ENCODE results near the gene LRRC66. TPM values are rescaled to one million over a fixed set of nuclear protein-coding genes. Genes with fewer than 3 reads are reported as not detected.

Gene LRRC66
- polyA plus RNA-seq, 1 donor from 2014 or later = 0.45 TPM

DNA sequence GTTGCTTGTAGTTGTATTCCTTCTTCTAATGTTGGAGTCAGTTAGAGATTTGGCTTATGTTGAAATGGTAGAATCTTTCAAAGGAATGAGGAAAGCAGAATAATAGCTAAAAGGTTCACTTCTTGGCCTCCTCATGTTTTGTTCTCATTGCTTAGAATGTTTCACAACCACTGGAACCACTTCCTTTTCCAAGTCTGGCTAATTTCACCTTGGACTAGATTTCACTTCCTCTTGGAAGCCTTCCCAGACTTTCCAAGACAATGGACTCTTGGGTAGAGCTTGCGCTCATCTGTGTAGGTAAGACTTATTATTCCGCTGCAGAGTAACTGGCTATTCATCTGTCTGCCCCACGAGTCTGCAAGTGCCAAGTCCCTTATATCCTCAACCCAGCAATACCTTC, 39.2 kb upstream of the LRRC66 start:
- Histone ChIP-seq H4K20me1 (ENCODE audit: insufficient read depth) (no peaks in the 10 kb centered on the region), H3K27ac (ENCODE audit: low read length) (no peak overlapping the region), H3K9me3 (ENCODE audit: low read length) (no peaks in the 10 kb centered on the region), H3K36me3 (ENCODE audit: insufficient read depth, low read length) (no peaks in the 10 kb centered on the region), H3K4me3 (ENCODE audit: low read length) (no peak overlapping the region), H3K9ac (ENCODE audit: low read length) (no peak overlapping the region), H3K79me2 (replicated peaks; ENCODE audit: insufficient read depth, low read length) (no peaks in the 10 kb centered on the region), H3K9me2 (ENCODE audit: insufficient read depth, low read length) (no peaks in the 10 kb centered on the region), H3K27me3 (ENCODE audit: insufficient read depth, low read depth, low read length) (no peaks in the 10 kb centered on the region), H2AFZ (ENCODE audit: low read depth, low read length) (no peak overlapping the region), H3K4me2 (ENCODE audit: low read length) (no peak overlapping the region), H3F3A (ENCODE audit: insufficient read depth, low read length, poor library complexity, severe bottlenecking) (no peaks in the 10 kb centered on the region)
- TF ChIP-seq EP300 (conservative IDR thresholded peaks at IDR 0.05; ENCODE audit: poor library complexity, severe bottlenecking) (no peak), POLR2AphosphoS5 (IDR thresholded peaks at IDR 0.05) (no peak), SMC3 (conservative IDR thresholded peaks at IDR 0.05; ENCODE audit: poor library complexity) (no peak), TAF1 (IDR thresholded peaks at IDR 0.05; ENCODE audit: low read depth) (no peak), EZH2 (IDR thresholded peaks at IDR 0.05; ENCODE audit: borderline replicate concordance, insufficient read depth, low read length, poor library complexity, severe bottlenecking) (no peak), MXI1 (conservative IDR thresholded peaks at IDR 0.05; ENCODE audit: poor library complexity, severe bottlenecking) (no peak), RAD21 (conservative IDR thresholded peaks at IDR 0.05) (no peak)
- TF ChIP-seq, protein P1, sequence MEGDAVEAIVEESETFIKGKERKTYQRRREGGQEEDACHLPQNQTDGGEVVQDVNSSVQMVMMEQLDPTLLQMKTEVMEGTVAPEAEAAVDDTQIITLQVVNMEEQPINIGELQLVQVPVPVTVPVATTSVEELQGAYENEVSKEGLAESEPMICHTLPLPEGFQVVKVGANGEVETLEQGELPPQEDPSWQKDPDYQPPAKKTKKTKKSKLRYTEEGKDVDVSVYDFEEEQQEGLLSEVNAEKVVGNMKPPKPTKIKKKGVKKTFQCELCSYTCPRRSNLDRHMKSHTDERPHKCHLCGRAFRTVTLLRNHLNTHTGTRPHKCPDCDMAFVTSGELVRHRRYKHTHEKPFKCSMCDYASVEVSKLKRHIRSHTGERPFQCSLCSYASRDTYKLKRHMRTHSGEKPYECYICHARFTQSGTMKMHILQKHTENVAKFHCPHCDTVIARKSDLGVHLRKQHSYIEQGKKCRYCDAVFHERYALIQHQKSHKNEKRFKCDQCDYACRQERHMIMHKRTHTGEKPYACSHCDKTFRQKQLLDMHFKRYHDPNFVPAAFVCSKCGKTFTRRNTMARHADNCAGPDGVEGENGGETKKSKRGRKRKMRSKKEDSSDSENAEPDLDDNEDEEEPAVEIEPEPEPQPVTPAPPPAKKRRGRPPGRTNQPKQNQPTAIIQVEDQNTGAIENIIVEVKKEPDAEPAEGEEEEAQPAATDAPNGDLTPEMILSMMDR (IDR thresholded peaks at IDR 0.05; ENCODE audit: poor library complexity, severe bottlenecking) = no peak
- TF ChIP-seq, protein P2, sequence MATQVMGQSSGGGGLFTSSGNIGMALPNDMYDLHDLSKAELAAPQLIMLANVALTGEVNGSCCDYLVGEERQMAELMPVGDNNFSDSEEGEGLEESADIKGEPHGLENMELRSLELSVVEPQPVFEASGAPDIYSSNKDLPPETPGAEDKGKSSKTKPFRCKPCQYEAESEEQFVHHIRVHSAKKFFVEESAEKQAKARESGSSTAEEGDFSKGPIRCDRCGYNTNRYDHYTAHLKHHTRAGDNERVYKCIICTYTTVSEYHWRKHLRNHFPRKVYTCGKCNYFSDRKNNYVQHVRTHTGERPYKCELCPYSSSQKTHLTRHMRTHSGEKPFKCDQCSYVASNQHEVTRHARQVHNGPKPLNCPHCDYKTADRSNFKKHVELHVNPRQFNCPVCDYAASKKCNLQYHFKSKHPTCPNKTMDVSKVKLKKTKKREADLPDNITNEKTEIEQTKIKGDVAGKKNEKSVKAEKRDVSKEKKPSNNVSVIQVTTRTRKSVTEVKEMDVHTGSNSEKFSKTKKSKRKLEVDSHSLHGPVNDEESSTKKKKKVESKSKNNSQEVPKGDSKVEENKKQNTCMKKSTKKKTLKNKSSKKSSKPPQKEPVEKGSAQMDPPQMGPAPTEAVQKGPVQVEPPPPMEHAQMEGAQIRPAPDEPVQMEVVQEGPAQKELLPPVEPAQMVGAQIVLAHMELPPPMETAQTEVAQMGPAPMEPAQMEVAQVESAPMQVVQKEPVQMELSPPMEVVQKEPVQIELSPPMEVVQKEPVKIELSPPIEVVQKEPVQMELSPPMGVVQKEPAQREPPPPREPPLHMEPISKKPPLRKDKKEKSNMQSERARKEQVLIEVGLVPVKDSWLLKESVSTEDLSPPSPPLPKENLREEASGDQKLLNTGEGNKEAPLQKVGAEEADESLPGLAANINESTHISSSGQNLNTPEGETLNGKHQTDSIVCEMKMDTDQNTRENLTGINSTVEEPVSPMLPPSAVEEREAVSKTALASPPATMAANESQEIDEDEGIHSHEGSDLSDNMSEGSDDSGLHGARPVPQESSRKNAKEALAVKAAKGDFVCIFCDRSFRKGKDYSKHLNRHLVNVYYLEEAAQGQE (IDR thresholded peaks at IDR 0.05; ENCODE audit: borderline replicate concordance) = no peak

DNA sequence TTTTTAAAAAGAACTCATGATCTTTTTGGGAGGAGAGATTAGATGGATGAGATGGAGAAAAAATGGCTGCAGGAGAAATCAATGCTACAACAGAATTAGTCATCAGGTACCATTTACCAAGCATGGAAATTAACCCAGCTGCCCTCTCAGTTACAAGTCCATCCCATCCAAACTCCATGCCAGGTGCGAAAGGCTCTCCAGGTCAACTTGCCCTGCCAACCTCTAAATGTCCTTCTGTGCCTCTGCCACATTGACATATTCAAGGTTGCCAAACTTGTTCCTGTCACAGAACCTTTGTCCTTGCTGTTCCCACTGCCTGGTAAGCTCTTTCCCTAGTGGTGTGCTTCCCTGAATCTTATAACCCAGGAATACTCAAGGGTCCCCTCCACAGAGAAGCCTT, 38.1 kb upstream of the LRRC66 start:
- H3K4me3 ChIP-seq (ENCODE audit: low read length) = no peak overlapping the region
- H3K9me3 ChIP-seq (ENCODE audit: low read length) = no peaks in the 10 kb centered on the region
- no peaks in the 10 kb centered on the region for H4K20me1 ChIP-seq (ENCODE audit: insufficient read depth)
- H3F3A ChIP-seq (ENCODE audit: insufficient read depth, low read length, poor library complexity, severe bottlenecking) = no peaks in the 10 kb centered on the region
- H3K9ac ChIP-seq (ENCODE audit: low read length) = no peak overlapping the region
- H3K4me2 ChIP-seq (ENCODE audit: low read length) = no peak overlapping the region
- H3K36me3 ChIP-seq (ENCODE audit: insufficient read depth, low read length) = no peaks in the 10 kb centered on the region
- no peaks in the 10 kb centered on the region for H3K9me2 ChIP-seq (ENCODE audit: insufficient read depth, low read length)
- H3K79me2 ChIP-seq (replicated peaks; ENCODE audit: insufficient read depth, low read length) = no peaks in the 10 kb centered on the region
- no peak overlapping the region for H2AFZ ChIP-seq (ENCODE audit: low read depth, low read length)
- H3K27ac ChIP-seq (ENCODE audit: low read length) = no peak overlapping the region
- no peaks in the 10 kb centered on the region for H3K27me3 ChIP-seq (ENCODE audit: insufficient read depth, low read depth, low read length)
- TF ChIP-seq, protein P2 (IDR thresholded peaks at IDR 0.05; ENCODE audit: borderline replicate concordance) = no peak
- TF ChIP-seq, protein P1 (IDR thresholded peaks at IDR 0.05; ENCODE audit: poor library complexity, severe bottlenecking) = no peak
- TF ChIP-seq MXI1 (conservative IDR thresholded peaks at IDR 0.05; ENCODE audit: poor library complexity, severe bottlenecking) (no peak), SMC3 (conservative IDR thresholded peaks at IDR 0.05; ENCODE audit: poor library complexity) (no peak), EZH2 (IDR thresholded peaks at IDR 0.05; ENCODE audit: borderline replicate concordance, insufficient read depth, low read length, poor library complexity, severe bottlenecking) (no peak), TAF1 (IDR thresholded peaks at IDR 0.05; ENCODE audit: low read depth) (no peak), EP300 (conservative IDR thresholded peaks at IDR 0.05; ENCODE audit: poor library complexity, severe bottlenecking) (no peak), RAD21 (conservative IDR thresholded peaks at IDR 0.05) (no peak), POLR2AphosphoS5 (IDR thresholded peaks at IDR 0.05) (no peak)
